H9 (cell line): ENCODE measurements around the gene SPAG7. TPM values are rescaled to one million over a fixed set of nuclear protein-coding genes. Genes with fewer than 3 reads are reported as not detected.

ENCODE experiments used
- DNase-seq: peaks from one replicate; pipeline ENCODE4 v3.0.0-alpha.2; 2017
- H2AFZ ChIP-seq: one replicate; pipeline ENCODE4 v1.6.1; 2013; ENCODE audit warnings: mild to moderate bottlenecking, low read length, control low read depth, moderate library complexity
- H2AK5ac ChIP-seq: 2 replicates; pipeline ENCODE4 v1.6.1; 2013; ENCODE audit warnings: low read length, control low read depth, mixed read lengths; ENCODE audit not compliant: insufficient read length
- H2BK120ac ChIP-seq: one replicate; pipeline ENCODE4 v1.6.1; 2013; ENCODE audit warnings: low read depth, mild to moderate bottlenecking, low read length, control low read depth, inconsistent platforms; ENCODE audit not compliant: poor library complexity, severe bottlenecking
- H2BK12ac ChIP-seq: 2 replicates; pipeline ENCODE4 v1.6.1; 2013; ENCODE audit warnings: low read length, control low read depth, mixed read lengths, low read depth; ENCODE audit not compliant: insufficient read length
- H2BK15ac ChIP-seq: 2 replicates; pipeline ENCODE4 v1.6.1; 2013; ENCODE audit warnings: low read depth, low read length, control low read depth
- H2BK20ac ChIP-seq: one replicate; pipeline ENCODE4 v1.6.1; 2013; ENCODE audit warnings: low read depth, mild to moderate bottlenecking, low read length, control low read depth, inconsistent platforms; ENCODE audit not compliant: poor library complexity, severe bottlenecking
- H2BK5ac ChIP-seq: 2 replicates; pipeline ENCODE4 v1.6.1; 2013; ENCODE audit warnings: low read length, control low read depth, mixed read lengths; ENCODE audit not compliant: insufficient read length
- H3K14ac ChIP-seq: 2 replicates; pipeline ENCODE4 v1.6.1; 2013; ENCODE audit warnings: low read length, control low read depth; ENCODE audit not compliant: insufficient read depth
- H3K18ac ChIP-seq: 2 replicates; pipeline ENCODE4 v1.6.1; 2013; ENCODE audit warnings: low read depth, mild to moderate bottlenecking, mixed read lengths, low read length, control low read depth; ENCODE audit not compliant: insufficient read length
- H3K23ac ChIP-seq: 2 replicates; pipeline ENCODE4 v1.6.1; 2013; ENCODE audit warnings: low read length, control low read depth, mixed read lengths, low read depth; ENCODE audit not compliant: insufficient read length
- H3K23me2 ChIP-seq: 2 replicates; pipeline ENCODE4 v1.6.1; 2013; ENCODE audit warnings: low read depth, mild to moderate bottlenecking, mixed read lengths, low read length, control low read depth; ENCODE audit not compliant: insufficient read length, poor library complexity, severe bottlenecking
- H3K27ac ChIP-seq: 2 replicates; pipeline ENCODE4 v1.5.1; 2013; ENCODE audit warnings: low read length, control low read depth, mixed read lengths, low read depth; ENCODE audit not compliant: insufficient read length
- H3K27me3 ChIP-seq: 2 replicates; pipeline ENCODE4 v1.6.1; 2013; ENCODE audit warnings: low read length, control low read depth, inconsistent platforms; ENCODE audit not compliant: insufficient read depth
- H3K4ac ChIP-seq: 2 replicates; pipeline ENCODE4 v1.6.1; 2013; ENCODE audit warnings: low read depth, mild to moderate bottlenecking, control low read depth, inconsistent platforms, low read length, moderate library complexity
- H3K4me1 ChIP-seq: 2 replicates; pipeline ENCODE4 v1.6.1; 2013; ENCODE audit warnings: low read length, control low read depth, inconsistent platforms; ENCODE audit not compliant: insufficient read depth
- H3K4me2 ChIP-seq: 2 replicates; pipeline ENCODE4 v1.6.1; 2013; ENCODE audit warnings: low read length, control low read depth, mixed read lengths; ENCODE audit not compliant: insufficient read length, insufficient read depth
- H3K56ac ChIP-seq: 2 replicates; pipeline ENCODE4 v1.6.1; 2013; ENCODE audit warnings: low read depth, mild to moderate bottlenecking, mixed read lengths, low read length, control low read depth; ENCODE audit not compliant: insufficient read length
- H3K79me1 ChIP-seq: 2 replicates; pipeline ENCODE4 v1.6.1; 2013; ENCODE audit warnings: low read depth, mild to moderate bottlenecking, moderate library complexity, low read length, control low read depth, inconsistent platforms; ENCODE audit not compliant: insufficient read depth, poor library complexity, severe bottlenecking
- H3K79me2 ChIP-seq: 2 replicates; pipeline ENCODE4 v1.6.1; 2013; ENCODE audit warnings: low read length, control low read depth, inconsistent platforms; ENCODE audit not compliant: insufficient read depth
- H3K9ac ChIP-seq: 2 replicates; pipeline ENCODE4 v1.6.1; 2013; ENCODE audit warnings: low read length, control low read depth, mixed read lengths; ENCODE audit not compliant: insufficient read length; ENCODE audit errors: extremely low read depth
- H3K9me3 ChIP-seq: one replicate; pipeline ENCODE4 v1.6.1; 2013; ENCODE audit warnings: low read depth, low read length, inconsistent platforms; ENCODE audit not compliant: control insufficient read depth
- H3T11ph ChIP-seq: one replicate; pipeline ENCODE4 v1.6.1; 2013; ENCODE audit warnings: mild to moderate bottlenecking, low read length, control low read depth, inconsistent platforms
- H4K20me1 ChIP-seq: one replicate; pipeline ENCODE4 v1.6.1; 2013; ENCODE audit not compliant: control insufficient read depth, insufficient read length, insufficient read depth
- H4K5ac ChIP-seq: 2 replicates; pipeline ENCODE4 v1.6.1; 2013; ENCODE audit warnings: low read depth, mild to moderate bottlenecking, mixed read lengths, low read length, control low read depth; ENCODE audit not compliant: insufficient read length
- H4K8ac ChIP-seq: replicated peaks from 2 replicates; pipeline ENCODE4 v1.6.1; 2013; ENCODE audit warnings: low read length, control low read depth, mixed read lengths, low read depth; ENCODE audit not compliant: insufficient read length
- H4K91ac ChIP-seq: 2 replicates; pipeline ENCODE4 v1.6.1; 2013; ENCODE audit warnings: low read depth, mild to moderate bottlenecking, moderate library complexity, mixed read lengths, low read length, control low read depth; ENCODE audit not compliant: insufficient read length
- H3K27ac Mint-ChIP-seq, 3 experiments: 2 replicates in 2 of 3; 3 replicates in 1 of 3; pipeline ENCODE4 v1.8.0; 2020 to 2021; ENCODE audit warnings: mixed read lengths in 3 of 3, mild to moderate bottlenecking in 1 of 3, moderate library complexity in 1 of 3
- H3K27me3 Mint-ChIP-seq: 2 replicates; pipeline ENCODE4 v1.8.0; 2021; ENCODE audit warnings: low read depth, mild to moderate bottlenecking, moderate library complexity, mixed read lengths
- H3K36me3 Mint-ChIP-seq, 3 experiments: 2 replicates in 2 of 3; 3 replicates in 1 of 3; pipeline ENCODE4 v1.8.0; 2020 to 2021; ENCODE audit warnings: low read depth in 3 of 3, mixed read lengths in 3 of 3; ENCODE audit not compliant: insufficient read depth in 1 of 3
- H3K4me1 Mint-ChIP-seq, 2 experiments: 2 replicates each; pipeline ENCODE4 v1.8.0; 2020; ENCODE audit warnings: mixed read lengths in 2 of 2
- H3K4me3 Mint-ChIP-seq, 2 experiments: 2 replicates in 1 of 2; 3 replicates in 1 of 2; pipeline ENCODE4 v1.8.0; 2020 to 2021; ENCODE audit warnings: mild to moderate bottlenecking in 2 of 2, mixed read lengths in 2 of 2, moderate library complexity in 1 of 2
- H3K9me3 Mint-ChIP-seq, 2 experiments: 2 replicates in 1 of 2; 3 replicates in 1 of 2; pipeline ENCODE4 v1.8.0; 2020; ENCODE audit warnings: mild to moderate bottlenecking in 2 of 2, mixed read lengths in 2 of 2, moderate library complexity in 1 of 2
- CTCF ChIP-seq: fragments of 200-600 bp; sonication (generic); conservative IDR thresholded peaks from 3 replicates; pipeline ENCODE4 v1.8.0; 2021; ENCODE audit warnings: antibody characterized with exemption, mild to moderate bottlenecking
- WGBS: extraction: QIAGEN DNeasy Blood & Tissue Kit; methylation state at CpG from one replicate; pipeline ENCODE4 v1.1.7; 2013; ENCODE audit warnings: missing lambda C conversion rate, low lambda C conversion rate, mixed read lengths; ENCODE audit not compliant: insufficient read length; ENCODE audit errors: extremely low coverage; 5-methylcytosine and 5-hydroxymethylcytosine counted together
- microRNA-seq: library from miRNA; unstranded; fragments of <30 nt; microRNA quantifications from one replicate; pipeline ENCODE4, GENCODE V29; 2020; ENCODE audit warnings: borderline microRNAs expressed
- total RNA-seq: library from RNA; stranded (reverse); gene quantifications from 2 replicates; pipeline ENCODE4 v1.2.1, GENCODE V29; 2021

The SPAG7 gene
- total RNA-seq, 1 experiment from 2014 or later, result 102 TPM

- H4K91ac ChIP-seq, result no peak overlapping the region
- H2BK120ac ChIP-seq, result no peak overlapping the region
- H3T11ph ChIP-seq, result no peak overlapping the region
- Mint-ChIP-seq H3K27me3 (peaks cover 2% of the 10 kb centered on the region), H3K4me3 (no peak overlapping the region), H3K27ac (no peak overlapping the region), H3K4me1 (peaks cover 5 to 7% of the 10 kb centered on the region in 2 experiments; a peak in 2 of 4 replicates), H3K9me3 (no peaks in the 10 kb centered on the region), H3K36me3 (no peaks in the 10 kb centered on the region)
- no CpG with 5 or more reads among the region's 1 CpG for WGBS
- H3K4me1 ChIP-seq, result no peaks in the 10 kb centered on the region
- no peak overlapping the region for H2BK12ac ChIP-seq
- no peaks in the 10 kb centered on the region for H3K23me2 ChIP-seq
- no peak overlapping the region for H3K56ac ChIP-seq
- H3K27ac ChIP-seq, result no peak overlapping the region
- no peak overlapping the region for H3K14ac ChIP-seq
- no peak overlapping the region for H4K8ac ChIP-seq
- no peaks in the 10 kb centered on the region for H3K79me1 ChIP-seq
- H2BK20ac ChIP-seq, result no peak overlapping the region
- H2BK15ac ChIP-seq, result no peak overlapping the region
- no peak overlapping the region for H2BK5ac ChIP-seq
- H2AK5ac ChIP-seq, result no peak overlapping the region
- no peak overlapping the region for H3K4ac ChIP-seq
- H3K79me2 ChIP-seq, result no peaks in the 10 kb centered on the region
- H2AFZ ChIP-seq, result no peak overlapping the region
- DNase-seq, result no peak
- TF ChIP-seq CTCF, result no peak
- H3K9ac ChIP-seq, result no peak overlapping the region
- H3K9me3 ChIP-seq, result no peaks in the 10 kb centered on the region
- H4K5ac ChIP-seq, result no peak overlapping the region
- no peak overlapping the region for H3K23ac ChIP-seq
- no peaks in the 10 kb centered on the region for H3K27me3 ChIP-seq
- H3K18ac ChIP-seq, result no peak overlapping the region
- H3K4me2 ChIP-seq, result no peak overlapping the region
- H4K20me1 ChIP-seq, result no peaks in the 10 kb centered on the region
These were observed 53.6 kb downstream of the SPAG7 start for GRCh38 chr17:4913994-4914393.

Small RNAs within 50 kb of the gene (microRNA-seq; reads per million reads assigned to microRNA genes)
- not detected for gene MIR6864
- gene MIR6865, result not detected

Other genes starting within 250 kb of the SPAG7 start
- 17.5 and 19.5 TPM in 2 replicates for gene MED11, start 236.4 kb downstream of the SPAG7 start, total RNA-seq
- gene ZMYND15, start 228.0 kb downstream of the SPAG7 start, total RNA-seq, result 0.42 and 0.44 TPM in 2 replicates
- gene CXCL16, start 227.9 kb downstream of the SPAG7 start, total RNA-seq, result 4.2 and 4.5 TPM in 2 replicates
- not detected in 2 replicates for gene TM4SF5, start 195.9 kb downstream of the SPAG7 start, total RNA-seq
- gene VMO1, start 181.5 kb downstream of the SPAG7 start, total RNA-seq, result 0.31 TPM in 1 of 2 replicates, not detected in the other
- not detected in 2 replicates for gene GLTPD2, start 178.9 kb downstream of the SPAG7 start, total RNA-seq
- 244 and 247 TPM in 2 replicates for gene PSMB6, start 171.7 kb downstream of the SPAG7 start, total RNA-seq
- 63.3 and 66.6 TPM in 2 replicates for gene PLD2, start 160.7 kb downstream of the SPAG7 start, total RNA-seq
- 64.3 and 68.8 TPM in 2 replicates for gene MINK1, start 134.5 kb downstream of the SPAG7 start, total RNA-seq
- 4.0 and 4.4 TPM in 2 replicates for gene C17orf107, start 68.3 kb downstream of the SPAG7 start, total RNA-seq
- gene CHRNE, start 64.7 kb downstream of the SPAG7 start, total RNA-seq, result 0.31 and 0.61 TPM in 2 replicates
- gene GP1BA, start 35.5 kb downstream of the SPAG7 start, total RNA-seq, result not detected in 2 replicates
- 74.9 and 80.6 TPM in 2 replicates for gene SLC25A11, start 27.8 kb downstream of the SPAG7 start, total RNA-seq
- gene RNF167, start 27.5 kb downstream of the SPAG7 start, total RNA-seq, result 134 and 135 TPM in 2 replicates
- gene PFN1, start 19.3 kb downstream of the SPAG7 start, total RNA-seq, result 1,149 and 1,217 TPM in 2 replicates
- gene ENO3, start 16.7 kb downstream of the SPAG7 start, total RNA-seq, result 20.7 and 25.4 TPM in 2 replicates
- 13.7 and 15.6 TPM in 2 replicates for gene CAMTA2, start 19.9 kb upstream of the SPAG7 start, total RNA-seq
- 1.3 and 1.5 TPM in 2 replicates for gene INCA1, start 29.7 kb upstream of the SPAG7 start, total RNA-seq
- 85.6 and 87.3 TPM in 2 replicates for gene KIF1C, start 30.1 kb upstream of the SPAG7 start, total RNA-seq
- gene SLC52A1, start 67.6 kb upstream of the SPAG7 start, total RNA-seq, result 0.15 and 0.17 TPM in 2 replicates
- gene ZFP3, start 110.7 kb upstream of the SPAG7 start, total RNA-seq, result 0.11 and 0.18 TPM in 2 replicates
- 44.7 and 46.4 TPM in 2 replicates for gene ZNF232, start 144.1 kb upstream of the SPAG7 start, total RNA-seq
- 0.17 and 0.18 TPM in 2 replicates for gene USP6, start 148.2 kb upstream of the SPAG7 start, total RNA-seq
- 11.3 and 12.5 TPM in 2 replicates for gene ZNF594, start 224.1 kb upstream of the SPAG7 start, total RNA-seq